ENCODE results near the gene POU5F1. TPM values are rescaled to one million over a fixed set of nuclear protein-coding genes. Genes with fewer than 3 reads are reported as not detected.

Gene POU5F1
- total RNA-seq, 2 donors from 2014 or later = 3.4 to 7.0 TPM

DNA sequence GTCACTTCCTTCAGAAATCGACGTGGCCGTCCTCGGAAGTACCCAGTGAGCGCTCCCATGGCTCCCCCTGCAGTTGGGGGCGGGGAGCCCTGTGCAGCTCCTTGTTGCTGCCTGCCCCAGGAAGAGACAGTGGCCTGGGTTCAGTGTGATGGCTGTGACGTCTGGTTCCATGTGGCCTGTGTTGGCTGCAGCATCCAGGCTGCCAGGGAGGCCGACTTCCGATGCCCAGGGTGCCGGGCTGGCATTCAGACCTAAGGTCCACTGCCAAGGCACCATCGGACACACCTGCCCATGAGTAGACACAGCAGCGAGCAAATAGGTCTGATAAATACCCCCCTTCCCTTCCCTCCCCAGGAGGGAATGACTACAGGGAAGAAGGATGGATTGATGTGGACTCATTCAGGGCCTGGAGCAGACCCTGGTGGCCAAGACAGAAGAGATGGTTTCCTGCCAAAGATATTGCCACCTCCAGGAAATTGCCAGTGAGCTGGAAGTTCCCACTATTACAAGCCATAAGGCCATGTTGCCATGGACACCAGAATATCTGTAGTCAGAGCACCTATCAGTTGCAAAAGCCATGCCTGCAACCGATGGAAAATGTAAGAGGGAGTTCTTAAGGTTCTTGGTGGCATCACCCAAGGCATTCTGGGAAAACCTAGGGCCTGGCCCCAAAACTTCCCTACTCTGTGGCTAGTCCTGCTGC lies 7.9 kb downstream of the POU5F1 start:
- Histone ChIP-seq H3K4me3 (no peak overlapping the region), H3K4me1 (peaks cover 5% of the 10 kb centered on the region), H3K27ac (no peak overlapping the region), H3K27me3 (no peaks in the 10 kb centered on the region), H3K36me3 (no peaks in the 10 kb centered on the region), H3K9me3 (no peaks in the 10 kb centered on the region), H3K9ac (ENCODE audit: low read depth in 2 of 2, low read length in 2 of 2) (no peak overlapping the region)
- TF ChIP-seq, protein P1, sequence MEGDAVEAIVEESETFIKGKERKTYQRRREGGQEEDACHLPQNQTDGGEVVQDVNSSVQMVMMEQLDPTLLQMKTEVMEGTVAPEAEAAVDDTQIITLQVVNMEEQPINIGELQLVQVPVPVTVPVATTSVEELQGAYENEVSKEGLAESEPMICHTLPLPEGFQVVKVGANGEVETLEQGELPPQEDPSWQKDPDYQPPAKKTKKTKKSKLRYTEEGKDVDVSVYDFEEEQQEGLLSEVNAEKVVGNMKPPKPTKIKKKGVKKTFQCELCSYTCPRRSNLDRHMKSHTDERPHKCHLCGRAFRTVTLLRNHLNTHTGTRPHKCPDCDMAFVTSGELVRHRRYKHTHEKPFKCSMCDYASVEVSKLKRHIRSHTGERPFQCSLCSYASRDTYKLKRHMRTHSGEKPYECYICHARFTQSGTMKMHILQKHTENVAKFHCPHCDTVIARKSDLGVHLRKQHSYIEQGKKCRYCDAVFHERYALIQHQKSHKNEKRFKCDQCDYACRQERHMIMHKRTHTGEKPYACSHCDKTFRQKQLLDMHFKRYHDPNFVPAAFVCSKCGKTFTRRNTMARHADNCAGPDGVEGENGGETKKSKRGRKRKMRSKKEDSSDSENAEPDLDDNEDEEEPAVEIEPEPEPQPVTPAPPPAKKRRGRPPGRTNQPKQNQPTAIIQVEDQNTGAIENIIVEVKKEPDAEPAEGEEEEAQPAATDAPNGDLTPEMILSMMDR (IDR thresholded peaks at IDR 0.05) = no peak
- DNase-seq = no peak
- intact Hi-C loops (cut with DNase I) = no loop called here

DNA sequence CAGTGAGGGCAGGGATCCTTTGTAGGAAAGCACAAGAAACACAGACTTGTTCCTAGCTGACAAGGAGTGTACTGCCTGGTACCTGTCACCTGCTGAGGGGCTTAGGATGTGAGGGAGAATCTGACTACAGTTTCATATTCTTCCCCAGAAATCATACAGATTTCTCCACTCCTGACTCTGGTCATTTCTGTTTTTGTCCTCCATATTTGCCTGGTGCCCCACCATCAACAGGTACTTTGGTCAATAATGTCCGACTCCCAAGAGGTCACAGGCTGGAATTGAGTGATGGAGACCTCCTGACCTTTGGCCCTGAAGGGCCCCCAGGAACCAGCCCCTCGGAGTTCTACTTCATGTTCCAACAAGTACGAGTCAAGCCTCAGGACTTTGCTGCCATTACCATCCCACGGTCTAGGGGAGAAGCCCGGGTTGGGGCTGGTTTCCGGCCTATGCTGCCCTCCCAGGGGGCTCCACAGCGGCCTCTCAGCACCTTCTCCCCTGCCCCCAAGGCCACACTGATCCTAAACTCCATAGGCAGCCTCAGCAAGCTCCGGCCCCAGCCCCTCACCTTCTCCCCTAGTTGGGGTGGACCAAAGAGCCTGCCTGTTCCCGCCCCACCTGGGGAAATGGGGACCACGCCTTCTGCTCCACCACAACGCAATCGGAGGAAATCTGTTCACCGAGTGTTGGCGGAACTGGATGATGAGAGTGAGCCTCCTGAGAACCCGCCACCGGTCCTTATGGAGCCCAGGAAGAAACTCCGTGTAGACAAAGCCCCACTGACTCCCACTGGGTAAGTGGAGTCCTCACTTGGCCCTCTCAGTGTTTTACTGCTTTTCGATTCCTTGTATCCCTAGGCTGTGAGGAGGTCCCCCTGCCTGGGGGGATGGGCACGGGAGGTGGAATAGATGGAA lies 9.0 kb downstream of the POU5F1 start:
- Histone ChIP-seq H3K4me1 (peaks cover 5% of the 10 kb centered on the region), H3K9ac (ENCODE audit: low read depth in 2 of 2, low read length in 2 of 2) (no peak overlapping the region), H3K9me3 (no peaks in the 10 kb centered on the region), H3K27ac (no peak overlapping the region), H3K27me3 (no peaks in the 10 kb centered on the region), H3K36me3 (no peaks in the 10 kb centered on the region), H3K4me3 (no peak overlapping the region)
- TF ChIP-seq, protein P1 (IDR thresholded peaks at IDR 0.05) = no peak
- DNase-seq = no peak
- intact Hi-C loops (cut with DNase I) = no loop called here

DNA sequence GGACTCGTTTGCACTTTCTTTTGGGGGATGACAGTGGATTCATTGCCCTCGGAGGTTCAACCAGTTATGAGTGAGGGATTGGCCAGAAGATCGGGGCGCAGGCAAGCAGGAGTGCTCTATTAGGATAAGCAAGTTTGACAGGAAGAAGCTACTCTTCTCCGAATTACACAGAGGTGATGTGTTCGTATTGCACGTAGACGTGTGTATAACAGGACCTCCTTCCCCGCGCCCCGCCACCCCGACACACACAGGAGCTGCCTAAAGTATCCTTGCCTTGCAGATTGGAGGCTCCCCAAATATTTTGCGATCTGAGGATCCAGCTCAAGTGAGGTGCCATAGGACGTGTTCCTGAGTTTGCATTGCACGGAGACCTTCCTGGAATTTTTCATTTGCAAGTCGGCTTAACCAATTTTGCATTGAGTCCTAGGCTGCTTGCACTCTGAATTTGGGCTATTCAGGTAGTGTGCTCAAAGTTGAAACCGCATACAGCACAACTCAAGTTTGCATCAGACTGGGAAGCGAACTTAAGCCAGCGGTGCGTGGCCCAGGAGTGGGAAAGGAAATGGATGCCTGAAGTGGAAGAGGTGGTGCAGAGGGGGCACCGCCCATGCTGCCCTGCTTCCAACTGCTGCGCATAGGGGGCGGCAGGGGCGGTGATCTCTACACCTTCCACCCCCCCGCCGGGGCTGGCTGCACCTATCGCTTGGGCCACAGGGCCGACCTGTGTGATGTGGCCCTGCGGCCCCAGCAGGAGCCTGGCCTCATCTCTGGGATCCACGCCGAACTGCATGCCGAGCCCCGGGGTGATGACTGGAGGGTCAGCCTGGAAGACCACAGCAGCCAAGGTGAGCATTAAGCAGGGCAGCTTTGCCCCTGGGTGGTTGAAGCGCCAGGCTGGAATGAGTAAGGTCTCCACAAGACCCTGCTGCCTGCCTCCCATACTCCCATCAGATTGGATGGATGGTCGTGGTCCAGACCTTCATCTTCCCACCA lies 11.3 kb downstream of the POU5F1 start:
- peaks cover 5% of the 10 kb centered on the region for H3K4me1 ChIP-seq
- no peaks in the 10 kb centered on the region for H3K27me3 ChIP-seq
- H3K9ac ChIP-seq (ENCODE audit: low read depth in 2 of 2, low read length in 2 of 2) = peak overlapping the region; percentile 62 to 75
- no peaks in the 10 kb centered on the region for H3K9me3 ChIP-seq
- no peaks in the 10 kb centered on the region for H3K36me3 ChIP-seq
- no peak overlapping the region for H3K27ac ChIP-seq
- intact Hi-C loops (cut with DNase I) = no loop called here
- peak overlapping the region; percentile 65 for H3K4me3 ChIP-seq
- DNase-seq = peak; percentile 34
- TF ChIP-seq, protein P1 (IDR thresholded peaks at IDR 0.05) = no peak

DNA sequence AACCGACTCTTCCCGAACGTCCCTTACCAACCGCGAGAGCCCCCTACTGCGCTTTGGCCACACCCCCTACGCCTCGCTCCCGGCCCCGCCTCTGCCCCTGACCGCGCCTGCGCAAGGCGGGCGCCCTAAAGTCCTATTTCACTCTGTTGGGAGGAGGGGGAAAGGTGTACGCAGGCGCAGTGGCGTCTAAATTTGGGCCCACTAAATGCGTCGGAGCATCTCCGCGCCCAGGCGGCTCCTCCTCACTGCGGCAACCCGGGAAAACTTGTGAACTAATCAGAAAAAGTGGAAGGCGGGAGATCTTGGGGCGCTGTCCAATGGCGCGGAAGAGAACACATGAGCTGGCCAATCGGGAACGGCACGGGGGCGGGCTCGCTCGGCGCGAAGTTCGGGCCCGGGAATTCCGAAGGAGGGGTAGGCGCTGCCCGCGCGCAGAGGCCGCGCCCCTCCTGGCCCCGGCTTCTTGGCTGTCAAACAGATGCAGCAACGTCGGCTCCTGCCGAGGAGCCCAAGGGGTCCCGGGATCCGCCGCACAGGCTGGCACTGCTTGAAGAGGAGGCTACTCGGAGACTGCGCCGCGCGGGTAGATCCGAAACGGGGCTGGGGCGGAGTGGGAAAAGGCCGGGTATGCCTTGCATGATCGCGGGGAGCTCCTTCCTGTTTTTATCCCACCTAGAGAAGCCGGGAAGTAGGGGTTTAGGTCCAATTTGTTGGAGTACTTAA lies 12.2 kb downstream of the POU5F1 start, which contains the start of gene TCF19:
TCF19 (plus strand) TSS at position 450 of the 723 bp plus-strand sequence. CDS start 881 bp downstream, outside the sequence.
- Histone ChIP-seq H3K27ac (no peak within 1 kb of the TSS), H3K4me3 (peak within 1 kb of the TSS; percentile 65), H3K9ac (ENCODE audit: low read depth in 2 of 2, low read length in 2 of 2) (peak within 1 kb of the TSS; percentile 75), H3K36me3 (no peaks in the 10 kb centered on the region), H3K9me3 (no peaks in the 10 kb centered on the region), H3K27me3 (no peaks in the 10 kb centered on the region), H3K4me1 (peaks cover 5% of the 10 kb centered on the region)
- peak; percentile 99 for DNase-seq
- TF ChIP-seq, protein P1 (IDR thresholded peaks at IDR 0.05) = no peak
- intact Hi-C loops (cut with DNase I) = no loop called here
